GM12892 (cell line): Measurements from ENCODE around the gene KRT81.

Source experiments
- POLR2A ChIP-seq: IDR thresholded peaks from 2 replicates; pipeline ENCODE4 v1.6.1; 2011; ENCODE audit warnings: low read depth, low read length, control low read depth
- POLR2AphosphoS5 ChIP-seq: IDR thresholded peaks from 2 replicates; pipeline ENCODE4 v1.6.1; 2011; ENCODE audit warnings: low read depth, low read length, control low read depth
- TAF1 ChIP-seq: IDR thresholded peaks from 2 replicates; pipeline ENCODE4 v1.6.1; 2011; ENCODE audit warnings: low read depth, mild to moderate bottlenecking, control low read depth, low read length, borderline replicate concordance

DNA sequence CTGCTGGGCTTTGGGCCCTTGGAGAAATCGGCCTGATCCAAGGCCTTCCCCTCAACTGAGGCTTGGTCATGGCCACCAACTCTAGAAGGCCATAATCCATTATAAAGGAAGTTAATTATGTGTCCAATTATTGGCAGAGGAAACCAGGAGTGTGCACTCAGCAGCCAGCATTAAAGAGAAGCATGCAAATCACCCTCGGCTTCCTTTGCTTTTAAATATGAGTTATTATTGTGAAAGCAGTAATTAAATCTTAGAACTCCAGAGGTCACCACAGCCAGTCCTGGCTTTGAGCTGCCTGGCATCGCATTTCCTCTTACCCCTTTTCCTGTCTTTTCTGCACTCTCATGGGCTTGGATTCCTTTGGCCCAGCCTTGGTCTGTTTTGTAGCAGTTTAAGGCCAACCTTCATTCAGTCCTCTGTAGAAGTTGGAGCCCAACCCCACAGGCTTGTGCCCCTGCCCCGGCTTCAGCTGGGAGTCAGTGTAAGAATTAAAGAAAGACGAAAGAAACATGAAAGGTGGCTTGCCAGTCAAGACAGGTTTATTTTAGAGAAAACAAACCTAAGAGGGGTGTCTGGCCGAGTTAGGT, 31.6 kb downstream of the KRT81 start:
- TF ChIP-seq POLR2AphosphoS5, result no peak
- TF ChIP-seq POLR2A, result no peak
- no peak for TF ChIP-seq TAF1
